HG03565 (cell line): ENCODE measurements around the gene PLCB4.

ENCODE experiments used
- ATAC-seq: cut with Tn5 transposase; IDR thresholded peaks from one replicate; pipeline ENCODE4 v1.9.1; 2021; ENCODE audit warnings: mild to moderate bottlenecking, moderate library complexity; ENCODE audit not compliant: unreplicated experiment

The PLCB4 gene

DNA sequence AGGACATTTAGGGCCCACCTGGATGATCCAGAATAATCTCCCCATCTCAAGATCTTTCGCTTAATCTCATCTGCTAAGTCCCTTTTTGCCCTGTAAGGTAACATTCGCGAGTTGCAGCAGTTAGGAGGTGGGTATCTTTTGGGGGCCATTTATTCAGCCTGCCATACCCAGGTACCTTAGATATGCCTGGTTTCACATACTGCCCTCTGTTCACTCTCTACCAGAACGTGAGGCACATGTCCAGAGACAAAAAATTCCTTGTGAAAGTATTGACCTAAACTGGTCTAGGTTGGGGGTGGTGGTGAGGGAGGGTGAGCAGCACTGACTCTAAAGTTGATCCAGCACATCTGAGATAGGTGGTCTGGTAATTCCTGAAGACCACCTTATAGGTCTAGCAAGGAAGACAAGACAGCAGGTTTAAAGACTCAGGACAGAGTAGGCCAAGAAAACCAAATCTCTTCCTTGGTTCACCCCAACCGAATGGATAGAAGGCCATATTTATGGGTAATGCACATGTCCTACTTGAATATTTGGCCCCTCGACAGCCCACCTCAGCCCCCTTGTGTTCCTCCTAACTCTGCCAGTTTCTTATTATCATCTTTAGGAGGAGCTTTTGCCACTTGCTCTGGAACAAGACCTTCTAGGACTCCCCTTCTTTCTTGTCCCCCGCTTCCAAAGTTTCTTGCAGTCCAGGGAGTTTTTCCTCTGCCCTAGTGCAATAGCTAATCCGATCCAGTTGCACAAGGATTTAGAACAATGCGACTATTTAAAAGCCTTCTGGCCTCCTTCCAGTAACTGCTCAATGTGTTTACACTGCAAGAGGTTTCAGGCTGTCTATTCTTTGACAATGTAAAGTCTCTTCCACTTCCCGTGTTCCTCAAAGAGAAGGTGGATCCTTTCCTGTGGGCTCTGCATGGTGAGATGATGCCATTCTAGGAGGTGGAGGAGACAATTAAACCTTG, 232.5 kb downstream of the PLCB4 start:
- no peak for ATAC-seq

- ATAC-seq: no peak
These were observed 233.2 kb downstream of the PLCB4 start for GRCh38 chr20:9302091-9302462.

DNA sequence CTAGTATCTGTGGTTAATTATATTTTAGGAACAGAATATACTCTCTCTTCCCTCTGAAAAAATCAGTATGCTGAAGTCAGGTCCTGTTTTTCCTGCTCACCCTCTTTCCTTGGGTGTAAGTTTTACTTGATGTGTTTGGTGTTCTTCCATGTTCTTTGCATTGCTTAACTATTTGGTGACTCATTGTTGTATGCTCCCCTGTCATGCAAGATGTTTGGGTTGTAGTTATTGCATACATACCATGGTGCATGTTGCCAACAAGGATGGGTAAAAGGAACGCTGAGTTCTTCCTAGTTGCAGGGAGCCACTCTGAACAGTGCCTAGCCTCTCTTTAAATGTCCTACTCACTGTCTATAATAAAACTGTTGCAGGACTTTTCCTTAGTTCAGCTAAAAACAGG, 237.6 kb downstream of the PLCB4 start:
- ATAC-seq: no peak

- no peak for ATAC-seq
These were observed 239.2 kb downstream of the PLCB4 start for GRCh38 chr20:9308056-9308455.

DNA sequence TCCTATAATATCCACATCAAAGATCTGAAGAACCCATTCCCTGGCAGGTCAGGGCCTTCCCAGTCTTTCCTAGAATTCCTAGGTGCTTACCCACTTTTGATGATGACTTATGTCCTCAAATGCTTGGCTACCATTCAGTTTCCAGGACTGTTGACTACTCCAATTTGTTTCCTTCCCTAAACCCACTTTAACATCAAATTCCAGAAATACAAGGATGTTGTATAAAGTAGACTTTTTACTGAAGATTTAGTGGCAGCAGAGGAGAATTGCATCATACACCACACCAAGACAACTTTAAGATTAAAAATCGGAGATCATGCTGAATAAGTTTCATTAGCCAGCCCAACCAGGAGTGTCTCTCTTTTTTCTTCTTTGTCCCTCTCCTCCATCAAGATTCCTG, 242.2 kb downstream of the PLCB4 start:
- no peak for ATAC-seq

GRCh38 chr20:9319687-9320384, 250.9 kb downstream of the PLCB4 start:
- ATAC-seq: no peak

- no peak for ATAC-seq
These were observed 252.1 kb downstream of the PLCB4 start for GRCh38 chr20:9321007-9321406.

DNA sequence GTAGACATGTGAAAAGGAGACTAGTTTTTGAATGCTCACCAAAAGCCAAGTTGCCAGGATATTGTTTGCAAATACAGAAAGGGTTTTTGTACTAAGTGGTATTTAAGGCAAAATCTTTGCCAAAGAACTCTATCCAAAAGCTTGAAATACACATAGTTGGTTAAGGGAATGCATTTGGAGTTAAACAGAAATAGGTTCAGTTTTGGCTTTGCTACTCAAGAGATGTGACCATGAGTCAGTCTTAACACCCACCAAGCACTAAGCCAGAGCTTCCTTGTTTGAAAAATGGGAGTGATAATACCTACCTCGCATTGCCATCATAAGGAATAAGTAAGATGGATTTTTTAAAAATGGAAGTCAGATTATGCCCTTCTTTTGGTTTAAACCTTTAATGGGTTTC, 253.8 kb downstream of the PLCB4 start:
- no peak for ATAC-seq

GRCh38 chr20:9323622-9324021, 254.7 kb downstream of the PLCB4 start:
- no peak for ATAC-seq

- ATAC-seq: no peak
These were observed 260.6 kb downstream of the PLCB4 start for GRCh38 chr20:9329355-9330101.

DNA sequence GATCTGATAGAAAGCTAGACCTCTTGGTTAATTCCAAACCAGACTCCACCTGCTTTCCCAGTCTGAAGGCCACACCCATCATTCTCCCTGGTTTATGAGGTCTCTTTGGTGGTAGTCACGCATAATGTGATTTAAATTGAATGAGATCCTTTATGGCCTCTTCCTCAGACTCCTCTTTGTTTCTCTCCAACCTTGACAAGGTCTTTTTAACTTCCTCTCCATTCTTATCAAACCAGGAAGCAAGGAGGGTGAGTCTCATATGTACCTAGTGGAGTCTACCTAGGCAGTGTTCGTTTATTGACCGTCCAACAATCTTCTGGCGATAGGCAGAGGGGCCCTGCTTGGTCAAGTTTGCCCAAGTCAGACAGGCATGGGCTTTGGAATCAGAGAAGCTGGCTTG, 261.3 kb downstream of the PLCB4 start:
- ATAC-seq: no peak

- ATAC-seq: no peak
These were observed 263.0 kb downstream of the PLCB4 start for GRCh38 chr20:9331707-9332435.

DNA sequence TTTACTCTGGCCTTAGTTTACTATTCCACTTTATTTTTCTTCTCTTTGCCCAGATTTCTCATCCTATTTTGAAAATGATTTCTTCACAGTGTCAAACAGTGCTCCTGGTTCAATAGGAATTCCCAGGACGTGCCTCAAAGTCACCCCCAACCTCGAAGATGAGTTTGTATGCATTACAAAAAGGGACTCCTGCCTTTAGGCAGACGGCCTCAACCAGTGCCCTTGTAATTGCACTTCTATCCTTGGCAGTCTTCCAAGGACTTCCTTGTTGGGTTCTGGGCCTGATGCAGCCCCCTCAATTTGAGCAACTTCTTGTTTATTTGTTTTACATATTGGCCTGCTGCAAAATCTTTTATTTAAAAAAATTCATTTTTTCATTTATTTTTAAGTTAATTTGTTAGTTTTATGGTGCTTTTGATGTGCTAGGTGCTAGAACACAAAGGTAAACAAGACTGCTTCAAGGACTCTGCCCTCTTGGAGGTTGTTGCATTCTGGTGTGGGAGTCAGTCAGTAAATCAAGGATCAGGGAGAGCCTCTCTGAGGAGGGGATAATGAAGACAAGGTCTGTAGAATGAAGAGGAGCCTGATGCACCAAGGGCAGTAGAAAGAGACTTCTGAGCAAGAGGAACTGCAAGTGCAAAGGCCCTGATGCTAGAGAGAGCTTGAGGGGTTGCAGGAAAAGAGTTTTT, 264.0 kb downstream of the PLCB4 start:
- ATAC-seq: no peak

DNA sequence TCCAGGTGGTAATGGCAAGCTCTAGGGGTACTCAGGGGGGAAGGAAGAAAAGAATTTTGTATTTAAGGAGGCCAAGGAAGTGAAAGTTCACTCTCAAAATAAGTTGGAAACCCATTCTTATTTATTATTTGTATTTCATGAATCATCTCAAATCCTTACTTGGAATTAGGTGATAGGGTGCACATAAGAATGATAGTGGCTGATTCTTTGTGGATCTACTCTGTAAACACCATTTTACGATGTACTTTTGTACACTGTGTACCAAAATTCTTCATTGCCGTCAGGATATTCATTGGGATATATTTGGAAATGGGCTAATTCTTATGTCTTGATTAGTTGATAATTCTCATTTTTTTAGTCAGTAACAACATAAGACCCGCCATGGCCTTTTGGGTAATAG, 266.0 kb downstream of the PLCB4 start:
- no peak for ATAC-seq

DNA sequence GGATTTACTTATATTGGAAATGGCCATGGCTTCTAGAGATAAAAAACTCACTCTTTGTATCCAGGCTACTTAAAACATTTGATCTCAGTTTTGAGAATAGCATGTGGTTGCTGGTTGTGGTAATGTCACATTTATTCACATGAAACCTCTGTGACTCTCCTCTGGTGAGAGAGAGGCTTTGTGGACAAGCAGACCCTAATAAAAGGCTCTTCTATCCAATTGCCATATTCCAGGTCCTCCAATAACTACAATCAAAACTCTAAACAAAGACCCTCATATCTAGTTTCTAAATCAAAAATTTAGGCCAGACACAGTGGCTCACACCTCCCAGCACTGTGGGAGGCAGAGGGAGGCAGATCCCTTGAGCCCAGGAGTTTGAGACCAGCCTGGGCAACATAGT, 269.2 kb downstream of the PLCB4 start:
- ATAC-seq: no peak

GRCh38 chr20:9339708-9340107, 270.8 kb downstream of the PLCB4 start:
- ATAC-seq: no peak

- no peak for ATAC-seq
These were observed 273.8 kb downstream of the PLCB4 start for GRCh38 chr20:9342651-9343050.

DNA sequence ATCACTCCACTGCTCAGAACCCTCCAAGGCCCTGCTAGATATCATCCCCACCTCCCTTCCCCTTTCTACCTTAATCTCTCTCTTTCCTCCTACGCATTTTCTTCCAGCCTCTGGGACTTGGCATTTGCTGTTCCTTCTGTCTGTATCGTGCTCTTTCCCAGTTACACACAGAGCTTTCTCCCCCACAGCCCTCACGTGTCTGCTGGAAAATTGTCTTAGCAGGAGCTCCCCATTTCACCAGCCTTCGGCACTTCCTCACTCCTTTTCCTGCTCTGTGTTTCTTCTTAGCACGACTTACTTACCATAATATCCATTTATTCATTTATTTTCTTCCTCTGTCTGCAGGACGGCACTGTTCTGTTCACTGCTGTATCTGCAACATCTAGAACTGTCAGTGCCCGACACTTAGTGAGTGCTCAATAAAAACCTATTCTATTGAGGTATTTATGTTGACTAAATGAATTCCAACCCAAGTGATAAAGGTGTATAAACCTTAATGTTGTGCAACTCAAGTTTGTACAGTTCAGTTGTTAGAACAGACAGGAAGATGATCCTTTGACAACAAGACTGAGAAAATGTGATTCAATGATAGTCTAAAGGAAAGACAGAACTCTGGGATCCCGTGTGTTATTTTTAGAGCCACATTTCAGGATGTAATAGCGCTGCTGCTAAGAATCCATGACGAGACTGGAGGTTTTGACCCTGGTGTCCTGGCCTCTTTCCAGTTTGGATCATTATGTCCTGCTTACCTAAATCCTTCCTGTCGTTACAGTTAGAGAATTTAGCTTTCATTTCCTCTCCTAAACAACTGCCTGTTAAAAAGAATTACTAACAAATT, 275.4 kb downstream of the PLCB4 start:
- no peak for ATAC-seq

DNA sequence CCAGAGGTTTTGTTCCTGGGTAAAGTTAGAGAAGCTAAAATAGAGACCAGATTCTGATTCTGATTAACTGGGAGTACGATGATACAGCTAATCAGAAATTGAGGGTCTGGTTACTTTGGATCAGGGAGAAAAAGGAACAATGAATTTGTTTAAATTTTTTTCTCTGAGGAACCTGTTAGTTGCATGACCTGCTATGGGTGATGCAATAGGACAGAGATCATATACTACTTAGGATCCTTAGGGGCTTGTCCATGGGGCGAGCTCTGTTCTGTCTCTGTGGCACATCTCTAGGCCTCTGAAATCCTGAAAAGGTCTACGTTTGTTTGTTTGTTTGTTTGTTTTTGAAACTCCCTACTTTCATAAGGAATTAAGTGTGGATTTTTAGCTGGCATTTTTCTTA, 279.4 kb downstream of the PLCB4 start:
- ATAC-seq: no peak
